ENCODE measurements around the gene ZNF407. TPM values are rescaled to one million over a fixed set of nuclear protein-coding genes. Genes with fewer than 3 reads are reported as not detected.

The ZNF407 gene
- total RNA-seq, 1 donor from 2014 or later: 9.0 TPM

DNA sequence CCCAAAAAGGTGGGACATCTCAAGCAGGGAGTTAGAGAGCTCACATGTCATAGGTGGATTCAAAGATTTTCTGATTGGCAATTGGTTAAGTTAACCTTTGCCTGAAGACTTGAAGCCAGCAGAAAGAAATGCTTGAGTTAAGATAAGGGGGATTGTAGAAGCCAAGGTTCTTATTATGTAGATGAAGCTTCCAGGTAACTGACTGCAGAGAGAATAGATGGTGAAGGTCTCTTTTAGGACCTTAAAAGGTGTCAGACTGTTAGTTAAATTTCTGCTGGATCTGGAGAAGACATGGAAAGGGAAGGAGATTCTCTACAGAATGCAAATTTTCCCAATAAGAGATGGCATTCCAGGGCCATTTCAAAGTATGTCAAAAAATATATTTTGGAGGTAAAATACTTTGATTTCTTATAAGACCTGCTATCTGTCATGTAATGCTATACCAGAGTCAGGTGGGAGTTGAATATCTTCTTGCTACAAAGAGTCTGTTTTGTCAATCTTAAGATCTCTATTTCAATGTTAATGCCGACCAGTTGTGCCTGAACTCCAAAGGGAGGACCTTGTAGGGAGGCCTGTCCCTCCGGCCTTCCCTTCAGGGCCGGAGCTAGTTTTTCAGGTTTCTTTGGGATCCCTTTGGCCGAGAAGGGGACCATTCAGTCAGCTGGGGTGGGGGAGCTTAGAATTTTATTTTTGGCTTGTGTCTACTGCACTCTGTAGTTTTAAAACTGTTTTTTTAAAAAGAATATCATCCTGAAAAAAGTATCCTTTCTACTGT is 330.7 kb downstream of the ZNF407 start:
- Mint-ChIP-seq H3K27me3 (ENCODE audit: insufficient read depth, low read depth) (no peaks in the 10 kb centered on the region), H3K9me3 (no peaks in the 10 kb centered on the region), H3K36me3 (no peaks in the 10 kb centered on the region), H3K4me3 (no peak overlapping the region), H3K4me1 (no peaks in the 10 kb centered on the region), H3K27ac (no peak overlapping the region)
- Histone ChIP-seq H3K4me3 (no peak overlapping the region), H3K4me2 (no peak overlapping the region), H3K79me2 (ENCODE audit: low read depth) (no peaks in the 10 kb centered on the region), H3F3A (ENCODE audit: low read depth) (no peaks in the 10 kb centered on the region), H3K9me3 (ENCODE audit: low read depth) (no peaks in the 10 kb centered on the region), H2AFZ (replicated peaks) (no peak overlapping the region), H4K20me1 (ENCODE audit: low read depth) (no peaks in the 10 kb centered on the region), H3K27ac (no peak overlapping the region), H3K27me3 (no peaks in the 10 kb centered on the region), H3K9ac (no peak overlapping the region), H3K36me3 (no peaks in the 10 kb centered on the region), H3K4me1 (no peaks in the 10 kb centered on the region)
- TF ChIP-seq EZH2 (IDR thresholded peaks at IDR 0.05): no peak
- TF ChIP-seq EZH2phosphoT487 (IDR thresholded peaks at IDR 0.05): no peak
- TF ChIP-seq, protein P1, sequence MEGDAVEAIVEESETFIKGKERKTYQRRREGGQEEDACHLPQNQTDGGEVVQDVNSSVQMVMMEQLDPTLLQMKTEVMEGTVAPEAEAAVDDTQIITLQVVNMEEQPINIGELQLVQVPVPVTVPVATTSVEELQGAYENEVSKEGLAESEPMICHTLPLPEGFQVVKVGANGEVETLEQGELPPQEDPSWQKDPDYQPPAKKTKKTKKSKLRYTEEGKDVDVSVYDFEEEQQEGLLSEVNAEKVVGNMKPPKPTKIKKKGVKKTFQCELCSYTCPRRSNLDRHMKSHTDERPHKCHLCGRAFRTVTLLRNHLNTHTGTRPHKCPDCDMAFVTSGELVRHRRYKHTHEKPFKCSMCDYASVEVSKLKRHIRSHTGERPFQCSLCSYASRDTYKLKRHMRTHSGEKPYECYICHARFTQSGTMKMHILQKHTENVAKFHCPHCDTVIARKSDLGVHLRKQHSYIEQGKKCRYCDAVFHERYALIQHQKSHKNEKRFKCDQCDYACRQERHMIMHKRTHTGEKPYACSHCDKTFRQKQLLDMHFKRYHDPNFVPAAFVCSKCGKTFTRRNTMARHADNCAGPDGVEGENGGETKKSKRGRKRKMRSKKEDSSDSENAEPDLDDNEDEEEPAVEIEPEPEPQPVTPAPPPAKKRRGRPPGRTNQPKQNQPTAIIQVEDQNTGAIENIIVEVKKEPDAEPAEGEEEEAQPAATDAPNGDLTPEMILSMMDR (IDR thresholded peaks at IDR 0.05): no peak
- DNase-seq (ENCODE audit: low spot score): no peak

DNA sequence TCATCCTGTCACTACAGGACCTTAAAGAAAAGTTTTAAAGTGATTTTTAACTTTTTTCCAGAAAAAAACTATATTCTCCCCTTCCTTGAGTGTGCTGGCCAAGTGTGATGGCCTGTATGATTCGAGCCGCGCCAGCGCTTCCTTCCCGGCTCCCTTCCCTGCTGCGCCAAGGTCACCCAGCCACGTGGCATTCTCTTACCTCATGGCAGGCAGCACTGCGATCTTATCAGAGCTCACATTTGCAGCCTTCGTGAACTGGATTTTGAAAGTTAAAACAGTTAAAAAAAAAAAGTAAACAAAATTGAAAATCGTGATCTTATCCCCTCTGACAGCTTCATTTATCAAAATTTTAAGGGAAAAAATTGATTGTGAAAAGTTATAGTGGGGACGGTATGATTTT is 331.4 kb downstream of the ZNF407 start:
- no peaks in the 10 kb centered on the region for H3K27me3 ChIP-seq
- no peaks in the 10 kb centered on the region for H3K36me3 ChIP-seq
- no peak overlapping the region for H3K27ac ChIP-seq
- no peaks in the 10 kb centered on the region for H3K27me3 Mint-ChIP-seq (ENCODE audit: insufficient read depth, low read depth)
- H2AFZ ChIP-seq (replicated peaks): no peak overlapping the region
- no peak overlapping the region for H3K27ac Mint-ChIP-seq
- no peak overlapping the region for H3K9ac ChIP-seq
- H3K9me3 Mint-ChIP-seq: no peaks in the 10 kb centered on the region
- no peaks in the 10 kb centered on the region for H3F3A ChIP-seq (ENCODE audit: low read depth)
- no peak overlapping the region for H3K4me2 ChIP-seq
- TF ChIP-seq, protein P1 (IDR thresholded peaks at IDR 0.05): no peak
- TF ChIP-seq EZH2 (IDR thresholded peaks at IDR 0.05): no peak
- no peak for TF ChIP-seq EZH2phosphoT487 (IDR thresholded peaks at IDR 0.05)
- no peaks in the 10 kb centered on the region for H3K36me3 Mint-ChIP-seq
- H4K20me1 ChIP-seq (ENCODE audit: low read depth): no peaks in the 10 kb centered on the region
- H3K4me1 Mint-ChIP-seq: no peaks in the 10 kb centered on the region
- H3K9me3 ChIP-seq (ENCODE audit: low read depth): no peaks in the 10 kb centered on the region
- no peak overlapping the region for H3K4me3 Mint-ChIP-seq
- H3K4me3 ChIP-seq: no peak overlapping the region
- DNase-seq (ENCODE audit: low spot score): no peak
- H3K4me1 ChIP-seq: no peaks in the 10 kb centered on the region
- no peaks in the 10 kb centered on the region for H3K79me2 ChIP-seq (ENCODE audit: low read depth)

DNA sequence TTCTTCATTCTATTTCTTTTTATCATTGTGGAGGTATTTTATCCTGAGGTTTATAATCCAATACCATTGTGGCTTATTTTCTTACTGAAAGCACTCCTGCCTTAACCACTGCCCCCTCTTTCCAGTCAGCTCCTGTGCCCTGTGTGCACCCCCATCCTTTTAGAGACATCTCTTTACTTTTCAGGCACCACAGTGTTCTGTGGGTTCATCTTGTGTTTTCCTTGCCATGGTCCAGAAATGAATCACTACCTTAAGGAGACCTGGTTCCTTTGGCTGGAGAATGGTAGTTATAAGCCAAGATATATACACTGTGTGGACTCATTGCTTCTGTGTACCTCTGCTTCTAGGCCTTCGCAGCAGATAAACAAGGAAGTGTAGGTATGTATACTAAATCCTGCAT is 332.9 kb downstream of the ZNF407 start:
- Mint-ChIP-seq H3K36me3 (no peaks in the 10 kb centered on the region), H3K9me3 (no peaks in the 10 kb centered on the region), H3K4me3 (no peak overlapping the region), H3K27me3 (ENCODE audit: insufficient read depth, low read depth) (no peaks in the 10 kb centered on the region), H3K27ac (no peak overlapping the region), H3K4me1 (no peaks in the 10 kb centered on the region)
- no peak for DNase-seq (ENCODE audit: low spot score)
- Histone ChIP-seq H3K27me3 (no peaks in the 10 kb centered on the region), H3F3A (ENCODE audit: low read depth) (no peaks in the 10 kb centered on the region), H3K9ac (no peak overlapping the region), H3K79me2 (ENCODE audit: low read depth) (no peaks in the 10 kb centered on the region), H3K9me3 (ENCODE audit: low read depth) (no peaks in the 10 kb centered on the region), H3K27ac (no peak overlapping the region), H3K36me3 (no peaks in the 10 kb centered on the region), H3K4me1 (no peaks in the 10 kb centered on the region), H3K4me2 (no peak overlapping the region), H2AFZ (replicated peaks) (no peak overlapping the region), H3K4me3 (no peak overlapping the region), H4K20me1 (ENCODE audit: low read depth) (no peaks in the 10 kb centered on the region)
- TF ChIP-seq EZH2 (IDR thresholded peaks at IDR 0.05) (no peak), EZH2phosphoT487 (IDR thresholded peaks at IDR 0.05) (no peak)
- TF ChIP-seq, protein P1 (IDR thresholded peaks at IDR 0.05): no peak

All from neural progenitor cell (in vitro differentiated cells).